WTC11 (cell line): ENCODE data around the gene UNC93A.

ENCODE experiments used
- ATF3 ChIP-seq: sonication (generic); formaldehyde crosslinking; conservative IDR thresholded peaks from 2 replicates; pipeline ENCODE4 v1.8.1; 2022; ENCODE audit warnings: mild to moderate bottlenecking, missing genetic modification reagents
- CTCF ChIP-seq: fragments of 200-600 bp; IDR thresholded peaks from 2 replicates; pipeline ENCODE4 v1.8.0; 2022; ENCODE audit warnings: antibody characterized with exemption
- E2F4 ChIP-seq: sonication (generic); formaldehyde crosslinking; IDR thresholded peaks from 2 replicates; pipeline ENCODE4 v1.8.1; 2022; ENCODE audit warnings: low read depth, mild to moderate bottlenecking, moderate library complexity, missing genetic modification reagents, borderline replicate concordance
- ELF4 ChIP-seq: sonication (generic); formaldehyde crosslinking; IDR thresholded peaks from 2 replicates; pipeline ENCODE4 v1.8.1; 2022; ENCODE audit warnings: low read depth, mild to moderate bottlenecking, moderate library complexity, missing genetic modification reagents
- ESRRA ChIP-seq: sonication (generic); formaldehyde crosslinking; IDR thresholded peaks from 2 replicates; pipeline ENCODE4 v1.8.1; 2022; ENCODE audit warnings: mild to moderate bottlenecking, missing genetic modification reagents, borderline replicate concordance
- HMGXB4 ChIP-seq: sonication (generic); formaldehyde crosslinking; IDR thresholded peaks from 2 replicates; pipeline ENCODE4 v1.8.1; 2023; ENCODE audit warnings: mild to moderate bottlenecking, moderate library complexity, missing genetic modification reagents
- MAX ChIP-seq: sonication (generic); formaldehyde crosslinking; IDR thresholded peaks from 2 replicates; pipeline ENCODE4 v1.8.0; 2022; ENCODE audit warnings: mild to moderate bottlenecking, missing genetic modification reagents
- NR3C1 ChIP-seq: sonication (generic); formaldehyde crosslinking; conservative IDR thresholded peaks from 2 replicates; pipeline ENCODE4 v1.8.1; 2023; ENCODE audit warnings: low read depth, mild to moderate bottlenecking, missing genetic modification reagents
- SP1 ChIP-seq: sonication (generic); formaldehyde crosslinking; conservative IDR thresholded peaks from 2 replicates; pipeline ENCODE4 v1.8.1; 2022; ENCODE audit warnings: missing genetic modification reagents
- ZNF219 ChIP-seq: sonication (generic); formaldehyde crosslinking; IDR thresholded peaks from 2 replicates; pipeline ENCODE4 v1.8.0; 2023; ENCODE audit warnings: missing genetic modification reagents, mild to moderate bottlenecking, borderline replicate concordance
- ZNF281 ChIP-seq: sonication (generic); formaldehyde crosslinking; IDR thresholded peaks from 2 replicates; pipeline ENCODE4 v1.8.0; 2023; ENCODE audit warnings: mild to moderate bottlenecking, missing genetic modification reagents
- ZNF512 ChIP-seq: sonication (generic); formaldehyde crosslinking; IDR thresholded peaks from 2 replicates; pipeline ENCODE4 v1.8.1; 2022; ENCODE audit warnings: missing genetic modification reagents, borderline replicate concordance

- no peak for TF ChIP-seq E2F4
- TF ChIP-seq CTCF = no peak
- no peak for TF ChIP-seq ATF3 (CRISPR knock-in tag)
- no peak for TF ChIP-seq MAX (CRISPR knock-in tag)
- no peak for TF ChIP-seq ESRRA
- TF ChIP-seq ZNF219 (CRISPR knock-in tag) = no peak
- TF ChIP-seq ELF4 (CRISPR knock-in tag) = no peak
- no peak for TF ChIP-seq SP1 (CRISPR knock-in tag)
- no peak for TF ChIP-seq NR3C1 (CRISPR knock-in tag)
- TF ChIP-seq ZNF512 (CRISPR knock-in tag) = no peak
- TF ChIP-seq ZNF281 = no peak
- no peak for TF ChIP-seq HMGXB4 (CRISPR knock-in tag)
Observed at GRCh38 chr6:167299641-167300308, 8.7 kb downstream of the UNC93A start.
